Measurements from ENCODE around the gene SHBG. TPM values are rescaled to one million over a fixed set of nuclear protein-coding genes. Genes with fewer than 3 reads are reported as not detected.

SHBG gene
- total RNA-seq, 1 donor: 0.36 TPM

- no peak overlapping the region for H3K27ac ChIP-seq (ENCODE audit: low read depth, low read length)
- no peak overlapping the region for H3K4me3 ChIP-seq (ENCODE audit: insufficient read depth, low read length)
- H2AFZ ChIP-seq (ENCODE audit: low read length): no peak overlapping the region
- H4K20me1 ChIP-seq (ENCODE audit: insufficient read depth, low read length): no peaks in the 10 kb centered on the region
- H3K4me1 ChIP-seq (ENCODE audit: insufficient read depth, low read length): no peaks in the 10 kb centered on the region
- TF ChIP-seq CTCF (IDR thresholded peaks at IDR 0.05; ENCODE audit: extremely low read depth, low read depth, low read length): no peak
- peaks cover 59% of the 10 kb centered on the region for H3K27me3 ChIP-seq (ENCODE audit: insufficient read depth, low read length)
- no peaks in the 10 kb centered on the region for H3K36me3 ChIP-seq (ENCODE audit: insufficient read depth, low read length)
- H3K4me2 ChIP-seq (ENCODE audit: insufficient read depth, low read length): no peak overlapping the region
- no peaks in the 10 kb centered on the region for H3K79me2 ChIP-seq (ENCODE audit: insufficient read depth, low read length)
- no peaks in the 10 kb centered on the region for H3K9me3 ChIP-seq (ENCODE audit: low read depth, low read length)
- DNase-seq (ENCODE audit: insufficient read length, low spot score, missing footprints): no peak
These were observed 25.6 kb downstream of the SHBG start for GRCh38 chr17:7655541-7655840.

GRCh38 chr17:7656958-7657609, 27.1 kb downstream of the SHBG start:
- no peak for TF ChIP-seq CTCF (IDR thresholded peaks at IDR 0.05; ENCODE audit: extremely low read depth, low read depth, low read length)
- no peaks in the 10 kb centered on the region for H4K20me1 ChIP-seq (ENCODE audit: insufficient read depth, low read length)
- H3K27me3 ChIP-seq (ENCODE audit: insufficient read depth, low read length): peaks cover 43% of the 10 kb centered on the region
- no peak for DNase-seq (ENCODE audit: insufficient read length, low spot score, missing footprints)
- no peak overlapping the region for H3K27ac ChIP-seq (ENCODE audit: low read depth, low read length)
- H3K4me2 ChIP-seq (ENCODE audit: insufficient read depth, low read length): no peak overlapping the region
- H3K9me3 ChIP-seq (ENCODE audit: low read depth, low read length): no peaks in the 10 kb centered on the region
- H3K4me1 ChIP-seq (ENCODE audit: insufficient read depth, low read length): no peaks in the 10 kb centered on the region
- no peaks in the 10 kb centered on the region for H3K79me2 ChIP-seq (ENCODE audit: insufficient read depth, low read length)
- H3K36me3 ChIP-seq (ENCODE audit: insufficient read depth, low read length): no peaks in the 10 kb centered on the region
- no peak overlapping the region for H3K4me3 ChIP-seq (ENCODE audit: insufficient read depth, low read length)
- no peak overlapping the region for H2AFZ ChIP-seq (ENCODE audit: low read length)

- H3K27me3 ChIP-seq (ENCODE audit: insufficient read depth, low read length): no peaks in the 10 kb centered on the region
- H3K4me2 ChIP-seq (ENCODE audit: insufficient read depth, low read length): no peak overlapping the region
- no peak overlapping the region for H3K27ac ChIP-seq (ENCODE audit: low read depth, low read length)
- no peaks in the 10 kb centered on the region for H3K4me1 ChIP-seq (ENCODE audit: insufficient read depth, low read length)
- DNase-seq (ENCODE audit: insufficient read length, low spot score, missing footprints): peak; percentile 27
- H3K4me3 ChIP-seq (ENCODE audit: insufficient read depth, low read length): no peak overlapping the region
- H4K20me1 ChIP-seq (ENCODE audit: insufficient read depth, low read length): no peaks in the 10 kb centered on the region
- H3K36me3 ChIP-seq (ENCODE audit: insufficient read depth, low read length): peaks cover 13% of the 10 kb centered on the region
- H3K9me3 ChIP-seq (ENCODE audit: low read depth, low read length): no peaks in the 10 kb centered on the region
- H3K79me2 ChIP-seq (ENCODE audit: insufficient read depth, low read length): no peaks in the 10 kb centered on the region
- no peak for TF ChIP-seq CTCF (IDR thresholded peaks at IDR 0.05; ENCODE audit: extremely low read depth, low read depth, low read length)
- H2AFZ ChIP-seq (ENCODE audit: low read length): no peak overlapping the region
These were observed 37.9 kb downstream of the SHBG start for GRCh38 chr17:7667656-7668406.

- no peaks in the 10 kb centered on the region for H3K27me3 ChIP-seq (ENCODE audit: insufficient read depth, low read length)
- no peaks in the 10 kb centered on the region for H3K4me1 ChIP-seq (ENCODE audit: insufficient read depth, low read length)
- H3K27ac ChIP-seq (ENCODE audit: low read depth, low read length): no peak overlapping the region
- H3K36me3 ChIP-seq (ENCODE audit: insufficient read depth, low read length): peaks cover 19% of the 10 kb centered on the region
- H3K4me2 ChIP-seq (ENCODE audit: insufficient read depth, low read length): no peak overlapping the region
- no peak for DNase-seq (ENCODE audit: insufficient read length, low spot score, missing footprints)
- no peaks in the 10 kb centered on the region for H4K20me1 ChIP-seq (ENCODE audit: insufficient read depth, low read length)
- no peak overlapping the region for H2AFZ ChIP-seq (ENCODE audit: low read length)
- H3K4me3 ChIP-seq (ENCODE audit: insufficient read depth, low read length): no peak overlapping the region
- H3K9me3 ChIP-seq (ENCODE audit: low read depth, low read length): peaks cover 1% of the 10 kb centered on the region
- H3K79me2 ChIP-seq (ENCODE audit: insufficient read depth, low read length): no peaks in the 10 kb centered on the region
- no peak for TF ChIP-seq CTCF (IDR thresholded peaks at IDR 0.05; ENCODE audit: extremely low read depth, low read depth, low read length)
These were observed 38.5 kb downstream of the SHBG start for GRCh38 chr17:7668482-7668881.
